Stimulated activated naive CD8-positive, alpha-beta T cell treated with anti-CD3 and anti-CD28 coated beads, Interleukin-15, Interleukin-2, amounts not matched to agents 100 ng/mL and 50 ng/mL, for 24 hours (primary cell): ENCODE measurements around the gene SS18L1.

Experiments
- H3K27ac Mint-ChIP-seq: one replicate; pipeline ENCODE4 v1.8.0; 2021; ENCODE audit warnings: mild to moderate bottlenecking, mixed read lengths
- H3K27me3 Mint-ChIP-seq: one replicate; pipeline ENCODE4 v1.8.0; 2021; ENCODE audit warnings: mixed read lengths
- H3K36me3 Mint-ChIP-seq: one replicate; pipeline ENCODE4 v1.8.0; 2021; ENCODE audit warnings: low read depth, mixed read lengths
- H3K4me1 Mint-ChIP-seq: one replicate; pipeline ENCODE4 v1.8.0; 2021; ENCODE audit warnings: low read depth, mixed read lengths
- H3K4me3 Mint-ChIP-seq: one replicate; pipeline ENCODE4 v1.8.0; 2021; ENCODE audit warnings: mild to moderate bottlenecking, mixed read lengths
- H3K9me3 Mint-ChIP-seq: one replicate; pipeline ENCODE4 v1.8.0; 2021; ENCODE audit warnings: mixed read lengths

The SS18L1 gene

DNA sequence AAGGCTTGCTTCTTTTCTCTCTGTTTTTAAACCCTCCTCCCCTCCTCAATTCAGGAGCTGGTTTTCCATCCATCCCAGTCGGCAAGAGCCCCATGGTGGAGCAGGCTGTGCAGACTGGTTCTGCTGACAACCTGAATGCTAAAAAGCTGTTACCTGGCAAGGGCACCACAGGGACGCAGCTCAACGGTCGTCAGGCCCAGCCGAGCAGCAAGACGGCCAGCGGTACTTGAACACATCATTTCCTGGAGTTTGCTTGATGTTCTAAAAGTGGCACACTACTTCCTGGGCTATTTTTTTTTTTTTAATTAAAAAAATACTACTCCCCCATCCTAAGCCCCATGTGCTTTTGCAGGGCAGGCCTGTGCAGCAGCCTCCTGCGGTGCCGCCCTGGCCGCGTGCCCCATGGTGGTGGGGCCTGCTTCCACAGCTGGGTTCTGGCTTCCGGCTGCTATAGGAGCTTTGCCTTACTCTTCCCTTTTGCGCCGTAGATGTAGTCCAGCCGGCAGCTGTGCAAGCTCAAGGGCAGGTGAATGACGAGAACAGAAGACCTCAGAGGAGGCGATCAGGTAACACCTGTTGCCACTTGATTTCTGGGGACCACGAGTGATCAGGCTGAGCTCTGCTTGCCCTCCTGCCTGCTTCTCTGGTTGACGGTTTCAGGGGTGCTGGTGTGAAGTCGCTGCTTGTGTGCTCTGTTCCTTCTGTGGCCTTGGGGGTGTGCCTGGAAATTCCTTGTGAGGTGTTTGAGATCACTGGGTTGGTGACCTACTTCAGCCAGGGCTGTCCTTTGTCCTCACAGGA is 13.6 kb upstream of the SS18L1 start:
- peaks cover 64% of the 10 kb centered on the region for H3K36me3 Mint-ChIP-seq
- H3K9me3 Mint-ChIP-seq: no peaks in the 10 kb centered on the region
- no peaks in the 10 kb centered on the region for H3K27me3 Mint-ChIP-seq
- H3K4me1 Mint-ChIP-seq: peaks cover 20% of the 10 kb centered on the region
- no peak overlapping the region for H3K4me3 Mint-ChIP-seq
- H3K27ac Mint-ChIP-seq: no peak overlapping the region

DNA sequence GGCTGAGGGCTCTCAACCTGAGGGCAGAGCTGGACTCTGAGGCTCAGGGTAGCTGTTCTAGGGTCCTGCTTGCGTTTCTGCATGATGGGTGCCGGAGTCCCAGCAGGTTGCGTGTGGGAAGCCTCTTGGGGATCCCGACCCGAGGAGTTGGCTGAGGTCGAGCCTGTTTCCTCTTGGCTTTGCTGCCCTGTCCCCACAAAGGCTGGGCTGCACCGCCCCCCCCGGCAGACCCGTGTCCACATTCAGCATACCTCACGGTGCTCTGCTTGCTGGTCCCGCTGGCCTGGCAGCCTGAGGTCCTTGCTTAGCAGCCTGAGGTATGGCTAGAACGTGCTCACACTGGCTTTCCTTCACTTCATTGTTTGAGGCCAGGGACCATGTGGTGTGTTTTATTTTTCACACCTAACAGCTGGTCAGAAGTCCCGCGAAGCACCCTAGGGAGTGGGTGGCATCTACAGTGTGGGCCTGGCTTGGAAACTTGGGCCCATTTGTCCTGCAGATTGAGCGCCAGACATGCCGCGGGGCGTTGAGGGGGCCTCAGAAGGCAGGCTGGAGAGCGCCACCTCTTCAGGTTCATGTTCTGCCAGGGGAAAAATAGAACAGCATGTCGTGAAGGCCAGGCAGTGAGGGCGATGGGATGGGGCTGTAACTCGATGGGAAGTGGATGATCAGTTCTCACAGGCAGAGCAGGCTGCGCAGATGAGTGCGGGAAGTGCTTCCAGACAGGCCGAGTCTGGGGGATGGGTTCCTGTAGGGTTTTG is 11.8 kb upstream of the SS18L1 start:
- Mint-ChIP-seq H3K4me1 (peaks cover 22% of the 10 kb centered on the region), H3K36me3 (peaks cover 63% of the 10 kb centered on the region), H3K27ac (peak overlapping the region; percentile 64), H3K4me3 (no peak overlapping the region), H3K9me3 (no peaks in the 10 kb centered on the region), H3K27me3 (no peaks in the 10 kb centered on the region)

DNA sequence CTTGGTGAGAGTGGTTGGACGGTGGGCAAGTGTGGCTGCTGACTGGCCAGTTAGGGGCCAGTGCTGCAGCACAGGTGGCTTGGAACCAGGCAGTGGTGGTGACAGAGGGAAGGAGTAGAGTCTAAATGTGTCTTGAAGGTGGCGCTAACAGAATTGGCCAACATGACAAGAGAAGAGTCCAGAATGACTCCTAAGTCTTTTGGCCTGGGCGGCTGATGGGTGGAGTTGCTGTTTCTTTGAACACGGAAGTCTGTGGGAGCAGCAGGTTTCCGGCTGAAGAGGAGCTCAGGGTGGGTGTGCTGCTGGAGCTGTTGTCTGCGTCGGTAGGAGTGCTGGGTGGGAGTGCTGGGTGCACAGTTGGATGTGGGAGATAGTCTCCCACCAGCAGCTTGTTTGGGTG is 11.1 kb upstream of the SS18L1 start:
- Mint-ChIP-seq H3K36me3 (peaks cover 64% of the 10 kb centered on the region), H3K27ac (peak overlapping the region; percentile 64), H3K4me1 (peaks cover 22% of the 10 kb centered on the region), H3K4me3 (no peak overlapping the region), H3K9me3 (no peaks in the 10 kb centered on the region), H3K27me3 (no peaks in the 10 kb centered on the region)

DNA sequence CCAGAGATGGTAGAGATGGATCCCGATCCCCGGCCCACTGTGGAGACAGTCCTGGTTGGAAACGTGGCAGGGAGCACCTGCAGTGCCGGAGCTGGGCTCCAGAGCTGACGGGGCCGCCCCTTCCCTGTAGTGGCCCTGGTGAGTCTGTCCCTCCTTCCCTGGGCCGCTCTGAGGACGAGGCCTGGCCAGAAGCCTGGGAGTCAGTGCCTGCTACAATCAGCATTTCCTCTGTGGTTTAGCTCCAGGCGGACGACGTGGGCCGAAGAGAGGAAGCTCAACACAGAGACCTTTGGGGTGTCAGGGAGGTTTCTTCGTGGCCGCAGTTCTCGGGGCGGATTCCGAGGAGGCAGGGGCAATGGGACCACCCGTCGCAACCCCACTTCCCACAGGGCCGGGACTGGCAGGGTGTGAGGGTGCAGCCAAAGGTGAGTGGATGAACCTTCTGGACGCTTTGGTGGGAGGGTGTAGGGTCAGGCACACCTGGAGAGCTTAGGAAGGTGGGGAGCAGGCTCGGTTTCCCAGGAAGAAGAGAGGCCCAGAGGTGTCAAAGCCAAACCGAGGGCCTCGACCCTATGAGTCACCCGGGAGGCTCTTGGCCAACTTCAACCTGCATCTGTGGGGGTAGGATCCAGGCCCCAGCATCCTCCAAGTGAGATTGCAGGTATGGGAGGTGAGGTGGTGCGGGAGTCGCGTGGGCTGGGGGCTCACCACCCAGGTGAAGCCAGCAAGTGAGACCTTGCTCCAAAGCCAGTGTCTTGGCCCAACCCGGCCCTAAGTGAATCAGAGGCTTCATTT is 10.3 kb upstream of the SS18L1 start:
- Mint-ChIP-seq H3K9me3 (no peaks in the 10 kb centered on the region), H3K4me1 (peaks cover 23% of the 10 kb centered on the region), H3K36me3 (peaks cover 64% of the 10 kb centered on the region), H3K27me3 (no peaks in the 10 kb centered on the region), H3K4me3 (no peak overlapping the region), H3K27ac (no peak overlapping the region)

DNA sequence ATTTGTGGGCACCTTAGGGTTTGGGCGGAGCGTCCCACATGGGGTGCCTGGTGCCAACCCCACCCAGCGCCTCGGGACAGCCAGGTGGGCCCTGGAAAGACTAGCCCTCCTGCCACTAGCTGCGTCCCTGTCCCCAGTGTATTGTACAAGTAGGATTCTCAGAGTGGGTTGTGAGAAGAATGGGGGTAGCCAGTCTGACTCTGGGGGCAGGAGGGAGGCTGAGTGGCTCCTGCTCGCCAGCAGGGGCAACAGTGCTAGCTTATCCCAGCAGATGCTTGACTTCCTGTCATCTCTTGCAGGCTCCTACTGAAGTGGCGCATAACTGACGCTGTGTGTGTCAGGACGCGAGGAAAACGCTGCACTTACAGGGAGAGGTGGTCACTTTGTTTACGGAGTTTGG is 9.7 kb upstream of the SS18L1 start:
- peaks cover 26% of the 10 kb centered on the region for H3K4me1 Mint-ChIP-seq
- H3K36me3 Mint-ChIP-seq: peaks cover 64% of the 10 kb centered on the region

DNA sequence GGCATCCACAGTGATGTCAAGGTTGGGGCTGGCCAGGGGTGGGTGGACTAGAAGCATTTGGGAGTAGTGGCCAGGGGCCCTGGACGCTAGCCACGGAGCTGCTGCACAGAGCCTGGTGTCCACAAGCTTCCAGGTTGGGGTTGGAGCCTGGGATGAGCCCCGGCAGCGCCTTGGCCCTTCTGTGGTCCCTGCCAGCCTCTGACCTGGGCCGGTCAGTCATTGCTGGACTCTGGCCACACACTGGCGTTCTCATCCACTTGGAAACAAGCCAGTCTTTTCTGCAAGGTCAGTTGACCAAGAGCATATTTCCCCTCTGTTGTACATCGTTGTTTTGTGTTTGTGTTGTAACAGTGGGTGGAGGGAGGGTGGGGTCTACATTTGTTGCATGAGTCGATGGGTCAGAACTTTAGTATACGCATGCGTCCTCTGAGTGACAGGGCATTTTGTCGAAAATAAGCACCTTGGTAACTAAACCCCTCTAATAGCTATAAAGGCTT is 8.8 kb upstream of the SS18L1 start:
- H3K27me3 Mint-ChIP-seq: no peaks in the 10 kb centered on the region
- H3K9me3 Mint-ChIP-seq: no peaks in the 10 kb centered on the region
- peaks cover 27% of the 10 kb centered on the region for H3K4me1 Mint-ChIP-seq
- H3K27ac Mint-ChIP-seq: no peak overlapping the region
- no peak overlapping the region for H3K4me3 Mint-ChIP-seq
- peaks cover 73% of the 10 kb centered on the region for H3K36me3 Mint-ChIP-seq

More for the DNA sequence above, 9.7 kb upstream of the SS18L1 start:
- Mint-ChIP-seq H3K27ac (no peak overlapping the region), H3K9me3 (no peaks in the 10 kb centered on the region), H3K27me3 (no peaks in the 10 kb centered on the region), H3K4me3 (no peak overlapping the region)

DNA sequence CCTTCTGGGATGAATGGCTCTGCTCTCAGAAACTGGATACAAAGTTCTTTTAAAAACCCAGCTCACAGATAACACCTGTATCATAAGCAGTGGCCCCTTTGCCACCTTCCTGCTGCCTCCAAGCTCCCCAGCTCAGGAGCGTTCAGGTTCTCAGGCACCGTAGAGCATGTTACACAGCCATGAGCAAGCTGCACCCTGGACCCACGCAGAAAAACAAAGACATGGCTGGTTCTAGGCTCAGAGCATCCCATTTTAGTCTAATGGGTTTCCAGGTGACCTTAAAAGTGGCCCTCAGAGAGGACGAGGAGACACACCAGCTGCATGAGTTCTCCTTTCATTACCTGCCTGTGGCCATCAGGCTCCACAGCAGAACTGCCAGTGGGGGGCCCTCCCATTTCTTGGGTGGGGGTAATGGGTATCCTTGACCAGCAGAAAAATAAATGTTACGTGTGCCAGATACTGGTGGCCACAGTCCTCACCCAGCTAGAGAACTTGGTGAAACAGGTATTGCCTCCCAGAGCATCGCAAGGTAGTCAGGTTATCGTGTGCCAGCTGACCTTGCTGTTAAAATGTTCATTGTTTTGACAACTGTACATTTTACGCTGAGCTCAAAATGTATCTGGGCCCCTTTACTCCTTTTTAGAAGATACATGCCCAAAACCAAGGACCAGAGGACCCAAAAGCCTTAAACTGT is 7.8 kb upstream of the SS18L1 start:
- Mint-ChIP-seq H3K4me1 (peaks cover 34% of the 10 kb centered on the region), H3K4me3 (no peak overlapping the region), H3K9me3 (no peaks in the 10 kb centered on the region), H3K27ac (no peak overlapping the region), H3K27me3 (no peaks in the 10 kb centered on the region), H3K36me3 (peaks cover 74% of the 10 kb centered on the region)

DNA sequence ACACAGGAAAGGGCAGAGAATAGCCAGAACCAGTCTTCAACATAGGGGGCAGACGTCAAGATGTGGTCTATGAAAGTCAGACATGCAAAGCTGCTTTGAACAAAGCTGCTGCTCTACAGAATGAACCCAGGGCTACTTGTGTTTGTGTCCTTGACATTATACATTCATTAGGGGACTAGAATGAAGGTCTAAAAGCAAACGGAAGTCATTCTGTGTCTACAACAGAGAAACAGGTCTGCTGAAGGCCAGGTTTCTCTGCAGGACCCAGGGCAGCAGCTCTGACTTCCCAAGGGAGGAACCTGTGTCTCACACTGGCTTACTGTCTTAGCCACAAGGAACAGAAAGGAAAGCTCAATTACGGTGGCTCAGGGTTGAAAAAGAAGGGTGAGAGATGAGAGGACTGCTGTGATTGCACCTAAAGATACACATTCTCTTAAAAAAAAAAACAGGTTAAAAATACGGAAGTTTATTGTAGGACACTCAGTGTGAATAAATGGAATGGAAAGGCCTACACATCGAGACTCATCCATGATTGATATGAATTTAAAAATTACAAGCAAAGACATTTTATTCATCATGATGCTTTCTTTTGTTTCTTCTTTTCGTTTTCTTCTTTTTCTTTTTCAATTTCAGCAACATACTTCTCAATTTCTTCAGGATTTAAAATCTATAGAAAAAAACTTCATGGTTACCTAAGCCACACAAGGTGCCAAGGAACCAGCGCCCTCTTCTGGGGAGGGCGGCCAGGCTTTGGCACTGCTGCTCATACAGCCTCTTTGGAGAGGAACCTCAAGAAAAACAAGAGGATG is 7.1 kb upstream of the SS18L1 start:
- Mint-ChIP-seq H3K4me1 (peaks cover 42% of the 10 kb centered on the region), H3K27me3 (no peaks in the 10 kb centered on the region), H3K36me3 (peaks cover 73% of the 10 kb centered on the region), H3K27ac (peak overlapping the region; percentile 67), H3K9me3 (no peaks in the 10 kb centered on the region), H3K4me3 (no peak overlapping the region)

DNA sequence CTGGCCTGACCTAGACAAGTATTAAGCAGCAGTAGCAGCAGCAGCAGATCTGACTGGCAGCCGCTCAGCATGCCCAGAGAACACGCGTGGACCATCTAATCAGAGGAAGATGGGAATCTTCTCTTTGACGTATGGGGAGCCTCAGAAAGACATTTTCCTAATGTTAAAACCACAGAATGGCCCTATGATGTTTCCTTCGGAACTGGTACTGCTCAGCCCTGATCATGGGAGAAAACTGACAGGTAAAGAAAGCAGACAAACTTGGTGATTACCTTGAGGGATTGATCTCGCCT is 6.5 kb upstream of the SS18L1 start:
- peaks cover 75% of the 10 kb centered on the region for H3K36me3 Mint-ChIP-seq
- H3K27ac Mint-ChIP-seq: peak overlapping the region; percentile 67
- H3K4me1 Mint-ChIP-seq: peaks cover 45% of the 10 kb centered on the region
- H3K4me3 Mint-ChIP-seq: no peak overlapping the region
- no peaks in the 10 kb centered on the region for H3K27me3 Mint-ChIP-seq
- no peaks in the 10 kb centered on the region for H3K9me3 Mint-ChIP-seq

DNA sequence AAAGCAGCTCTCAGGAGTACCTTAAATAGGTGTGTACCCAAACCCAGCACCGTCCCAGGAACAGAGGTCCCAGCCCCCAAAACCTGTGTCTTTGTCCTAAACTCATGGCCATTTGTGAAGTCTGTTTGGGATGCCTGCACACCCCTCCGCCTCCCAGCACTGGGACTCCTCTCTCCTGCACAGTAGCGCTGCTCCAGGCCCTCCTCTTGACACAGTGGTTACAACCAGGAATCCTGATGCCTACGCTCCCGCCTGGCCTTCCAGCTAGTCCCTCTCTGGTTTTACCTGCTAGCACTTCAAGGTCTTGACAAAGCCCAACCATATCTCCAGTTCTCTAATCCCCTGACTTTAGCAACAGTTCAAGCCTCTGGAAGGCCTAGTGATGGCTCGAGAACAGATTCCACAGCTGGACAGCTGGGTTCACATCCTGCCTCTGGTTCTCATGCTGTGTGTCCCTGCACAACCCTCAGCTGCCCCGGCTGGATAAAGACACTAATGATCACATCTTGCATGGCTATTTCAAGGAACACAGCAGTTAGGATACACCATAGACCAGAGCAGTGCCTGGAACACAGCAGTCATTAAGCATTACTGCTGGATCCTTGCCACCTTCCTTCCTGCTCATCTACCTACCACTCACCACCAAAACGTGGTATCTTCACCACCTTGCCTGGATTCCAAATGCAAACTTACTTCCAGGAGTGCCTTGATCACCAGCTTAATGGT is 5.9 kb upstream of the SS18L1 start:
- H3K36me3 Mint-ChIP-seq: peaks cover 73% of the 10 kb centered on the region
- peaks cover 42% of the 10 kb centered on the region for H3K4me1 Mint-ChIP-seq

DNA sequence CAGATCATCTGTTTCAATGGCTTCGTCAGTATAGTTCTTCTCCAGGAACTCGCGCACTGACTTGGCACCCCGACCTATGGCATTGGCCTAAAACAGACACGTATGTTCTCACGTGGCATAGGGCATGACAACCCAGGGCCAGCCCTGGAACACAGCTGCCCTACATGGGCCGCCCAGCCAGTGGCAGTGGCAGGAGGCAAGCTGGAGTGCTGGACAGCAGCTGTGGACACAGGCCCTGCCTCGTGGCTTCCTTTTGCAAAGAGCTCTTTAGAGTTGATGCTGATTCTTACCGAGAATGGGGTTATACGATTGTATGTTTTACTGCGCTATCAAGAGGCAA is 5.4 kb upstream of the SS18L1 start:
- H3K27ac Mint-ChIP-seq: no peak overlapping the region

More for the DNA sequence above, 5.9 kb upstream of the SS18L1 start:
- H3K27ac Mint-ChIP-seq: no peak overlapping the region
- H3K27me3 Mint-ChIP-seq: no peaks in the 10 kb centered on the region
- no peak overlapping the region for H3K4me3 Mint-ChIP-seq
- no peaks in the 10 kb centered on the region for H3K9me3 Mint-ChIP-seq

DNA sequence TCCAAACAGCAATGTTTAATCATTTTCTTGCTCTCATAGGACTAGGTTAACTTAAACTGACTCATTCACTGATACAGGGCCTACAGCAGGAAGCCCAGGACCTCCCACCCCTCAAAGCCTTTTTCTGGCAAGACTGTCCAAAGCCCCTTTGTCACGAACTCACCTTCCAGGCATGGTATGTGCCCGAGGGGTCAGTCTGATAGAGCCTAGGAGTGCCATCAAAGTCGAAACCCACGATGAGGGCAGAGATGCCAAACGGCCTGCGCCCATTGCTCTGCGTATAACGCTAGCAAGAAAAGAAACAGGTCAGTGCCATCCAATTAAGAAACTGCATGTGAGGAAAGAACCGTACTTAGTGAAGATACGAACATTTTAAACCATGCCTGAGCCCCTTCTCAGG is 4.7 kb upstream of the SS18L1 start:
- H3K4me1 Mint-ChIP-seq: peaks cover 34% of the 10 kb centered on the region
- H3K27me3 Mint-ChIP-seq: no peaks in the 10 kb centered on the region
- no peak overlapping the region for H3K4me3 Mint-ChIP-seq
- H3K36me3 Mint-ChIP-seq: peaks cover 67% of the 10 kb centered on the region
- H3K9me3 Mint-ChIP-seq: no peaks in the 10 kb centered on the region
- peak overlapping the region; percentile 26 for H3K27ac Mint-ChIP-seq

More for the DNA sequence above, 5.4 kb upstream of the SS18L1 start:
- Mint-ChIP-seq H3K27me3 (no peaks in the 10 kb centered on the region), H3K9me3 (no peaks in the 10 kb centered on the region), H3K4me1 (peaks cover 40% of the 10 kb centered on the region), H3K4me3 (no peak overlapping the region), H3K36me3 (peaks cover 73% of the 10 kb centered on the region)

DNA sequence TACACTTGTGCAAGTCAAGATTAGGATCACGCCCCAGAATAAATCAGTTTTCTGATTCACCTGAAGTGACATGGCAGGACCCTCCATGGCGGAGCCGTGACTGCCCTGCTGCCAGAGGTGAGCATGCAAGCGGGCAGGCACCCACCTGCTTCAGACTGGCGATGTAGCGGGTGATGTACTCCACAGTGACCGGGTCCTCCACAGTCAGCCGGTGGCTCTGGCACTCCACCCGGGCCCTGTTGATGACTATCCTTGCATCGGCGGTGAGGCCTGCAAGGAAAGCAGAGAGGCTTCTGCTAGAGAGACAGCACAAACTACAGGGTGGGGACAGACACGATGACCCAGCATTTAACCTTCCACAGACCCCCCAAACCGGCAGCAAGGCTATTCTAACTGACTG is 3.9 kb upstream of the SS18L1 start:
- peak overlapping the region; percentile 21 for H3K27ac Mint-ChIP-seq
- H3K9me3 Mint-ChIP-seq: no peaks in the 10 kb centered on the region
- peaks cover 65% of the 10 kb centered on the region for H3K36me3 Mint-ChIP-seq
- H3K27me3 Mint-ChIP-seq: no peaks in the 10 kb centered on the region
- H3K4me3 Mint-ChIP-seq: no peak overlapping the region
- peaks cover 35% of the 10 kb centered on the region for H3K4me1 Mint-ChIP-seq
